HL-60 (cell line): Measurements from ENCODE around the gene ROR2.

Source experiments
- DNase-seq, 2 experiments: peaks; one replicate each; pipeline ENCODE4 v3.0.0-alpha.2; 2010 to 2020; ENCODE audit warnings: low read depth in 1 of 2, low spot score in 1 of 2
- H3K27ac ChIP-seq: fragments of 250-450 bp; sonication (Bioruptor Pico); replicated peaks from 2 replicates; pipeline ENCODE4 v1.5.1; 2020; ENCODE audit warnings: mild to moderate bottlenecking, moderate library complexity
- H3K27me3 ChIP-seq: fragments of 250-450 bp; sonication (Bioruptor Pico); 2 replicates; pipeline ENCODE4 v1.5.1; 2021; ENCODE audit warnings: mild to moderate bottlenecking, moderate library complexity; ENCODE audit not compliant: insufficient read depth, poor library complexity, severe bottlenecking
- H3K4me3 ChIP-seq: replicated peaks from 2 replicates; pipeline ENCODE4 v1.5.1; 2011; ENCODE audit warnings: mild to moderate bottlenecking, control low read depth, low read length; ENCODE audit not compliant: insufficient read depth
- CTCF ChIP-seq: IDR thresholded peaks from one replicate; pipeline ENCODE4 v1.5.1; 2011; ENCODE audit warnings: low read length, control low read depth, inconsistent platforms; ENCODE audit not compliant: insufficient read depth
- GABPA ChIP-seq: IDR thresholded peaks from 2 replicates; pipeline ENCODE4 v1.6.1; 2012; ENCODE audit warnings: low read depth
- POLR2AphosphoS5 ChIP-seq: IDR thresholded peaks from 2 replicates; pipeline ENCODE4 v1.6.1; 2012; ENCODE audit warnings: low read depth
- REST ChIP-seq: IDR thresholded peaks from 2 replicates; pipeline ENCODE4 v1.6.1; 2012; ENCODE audit warnings: low read depth; ENCODE audit not compliant: insufficient replicate concordance
- SPI1 ChIP-seq: IDR thresholded peaks from 2 replicates; pipeline ENCODE4 v1.6.1; 2012; ENCODE audit warnings: low read depth, mild to moderate bottlenecking, borderline replicate concordance

Gene ROR2

GRCh38 chr9:91583161-91583875, 366.7 kb downstream of the ROR2 start:
- TF ChIP-seq POLR2AphosphoS5 (no peak), GABPA (no peak), REST (no peak), CTCF (no peak), SPI1 (no peak)
- Histone ChIP-seq H3K27me3 (peaks cover 4% of the 10 kb centered on the region), H3K27ac (no peak overlapping the region), H3K4me3 (no peak overlapping the region)
- no peak for DNase-seq

DNA sequence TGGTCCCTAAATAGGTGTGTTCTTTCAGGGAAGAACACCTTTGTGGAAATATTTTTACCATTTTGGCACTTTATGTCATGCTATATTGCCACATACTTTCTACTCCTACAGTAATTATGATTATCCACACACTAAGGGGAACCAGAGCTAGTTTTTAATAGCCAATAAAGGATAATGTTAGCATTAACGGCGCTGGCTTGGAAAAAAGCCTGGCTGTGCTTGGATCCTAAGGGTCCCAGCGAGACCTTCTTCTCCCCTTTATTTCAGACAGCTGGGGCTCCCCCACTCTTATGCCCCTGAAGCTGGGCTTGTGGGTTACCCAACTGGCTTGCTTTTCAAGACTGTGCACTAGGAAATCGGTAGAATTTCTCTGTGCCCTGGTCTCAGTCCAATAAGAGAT, 367.8 kb downstream of the ROR2 start:
- no peak for DNase-seq
- Histone ChIP-seq H3K27ac (no peak overlapping the region), H3K27me3 (peaks cover 2% of the 10 kb centered on the region), H3K4me3 (no peak overlapping the region)
- TF ChIP-seq GABPA (no peak), POLR2AphosphoS5 (no peak), REST (no peak), CTCF (no peak), SPI1 (no peak)

DNA sequence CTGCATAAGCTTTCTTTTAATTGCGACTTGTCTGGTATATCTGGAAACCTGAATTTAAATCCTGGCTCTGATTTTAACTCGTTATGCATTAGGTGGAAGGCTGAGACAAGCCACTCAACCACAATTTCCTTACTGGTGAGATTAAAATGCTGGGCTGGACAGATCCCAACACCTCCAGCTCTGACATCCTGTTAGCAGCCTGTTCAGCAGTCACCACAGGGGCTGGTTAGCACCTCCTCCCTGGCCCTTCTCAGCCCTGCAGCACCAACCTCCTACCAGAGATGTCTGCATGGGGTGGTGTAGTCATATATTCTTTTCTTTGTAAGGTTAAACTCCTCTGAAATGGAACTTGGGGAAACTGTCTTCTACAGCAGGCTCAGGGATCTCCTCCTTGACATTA, 369.9 kb downstream of the ROR2 start:
- Histone ChIP-seq H3K27me3 (peaks cover 2% of the 10 kb centered on the region), H3K4me3 (no peak overlapping the region), H3K27ac (no peak overlapping the region)
- no peak for DNase-seq
- TF ChIP-seq REST (peak; percentile 11), POLR2AphosphoS5 (no peak)

DNA sequence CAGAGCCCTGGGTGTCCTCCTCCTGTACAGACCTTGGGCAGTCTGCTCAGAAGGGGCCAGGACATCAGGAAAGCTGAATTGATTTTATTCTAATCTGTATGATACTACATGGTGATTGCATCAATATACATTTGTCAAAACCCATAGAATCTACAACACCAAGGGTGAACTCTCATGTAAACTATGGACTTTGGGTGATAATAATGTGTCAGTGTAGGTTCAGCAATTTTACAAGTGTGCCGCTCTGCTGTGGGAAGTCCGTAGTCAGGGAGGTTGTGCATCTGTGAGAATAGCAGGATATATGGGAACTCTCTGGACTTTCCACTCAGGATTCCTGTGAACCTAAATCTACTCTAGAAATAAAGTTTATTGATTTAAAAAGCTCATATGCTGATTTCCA, 371.1 kb downstream of the ROR2 start:
- H3K27ac ChIP-seq = no peak overlapping the region
- H3K27me3 ChIP-seq = peaks cover 2% of the 10 kb centered on the region
- no peak for DNase-seq
- TF ChIP-seq REST = no peak
- TF ChIP-seq POLR2AphosphoS5 = no peak
- no peak for TF ChIP-seq CTCF
- TF ChIP-seq GABPA = no peak
- no peak for TF ChIP-seq SPI1
- no peak overlapping the region for H3K4me3 ChIP-seq
